Erythroblast (primary cell): ENCODE measurements around the gene MACROD2.

Experiments used
- GATA1 ChIP-seq: IDR thresholded peaks from 2 replicates; pipeline ENCODE4 v1.6.1; 2011; ENCODE audit warnings: low read depth, mild to moderate bottlenecking, control low read depth, low read length, moderate library complexity
- POLR2A ChIP-seq: IDR thresholded peaks from 2 replicates; pipeline ENCODE4 v1.6.1; 2011; ENCODE audit warnings: mild to moderate bottlenecking, low read length

- TF ChIP-seq POLR2A (no peak), GATA1 (no peak)
Observed at GRCh38 chr20:15079594-15080340, 1084.5 kb downstream of the MACROD2 start.
